Transverse colon (tissue), 4 donors: ENCODE results near the gene BRINP2. TPM values are rescaled to one million over a fixed set of nuclear protein-coding genes. Genes with fewer than 3 reads are reported as not detected.
"Not testable (repeated sequence)": the region's sequence is repeated elsewhere in the genome, so short reads cannot be mapped to it uniquely, and the experiment has no call there.

Experiments
- DNase-seq: peaks from one replicate; pipeline ENCODE4 v3.0.0-alpha.2; 2019
- H3K27ac ChIP-seq, 4 donors: fragments of 200-600 bp; sonication (generic); 2 replicates each; pipeline ENCODE4 v1.5.1; 2016 to 2018; ENCODE audit warnings: inconsistent platforms in 4 of 4
- H3K27me3 ChIP-seq: fragments of 200-600 bp; sonication (generic); 2 replicates; pipeline ENCODE4 v1.5.1; 2017; ENCODE audit warnings: inconsistent platforms
- H3K36me3 ChIP-seq, 4 donors: fragments of 200-600 bp; sonication (generic); 2 replicates each; pipeline ENCODE4 v1.5.1; 2017 to 2019; ENCODE audit warnings: inconsistent platforms in 4 of 4
- H3K4me1 ChIP-seq, 4 donors: fragments of 200-600 bp; sonication (generic); 2 replicates each; pipeline ENCODE4 v1.5.1; 2017 to 2020; ENCODE audit warnings: inconsistent platforms in 4 of 4
- H3K4me3 ChIP-seq, 4 donors: fragments of 200-600 bp; sonication (generic); 1 replicate in 1 of 4; 2 replicates in 3 of 4; pipeline versions ENCODE4 v1.5.1 to v1.6.1; 2017 to 2019; ENCODE audit warnings: inconsistent platforms in 4 of 4
- H3K9me3 ChIP-seq, 2 donors: fragments of 200-600 bp; sonication (generic); 2 replicates each; pipeline ENCODE4 v1.5.1; 2017 to 2019; ENCODE audit warnings: inconsistent platforms in 2 of 2
- CTCF ChIP-seq, 5 experiments: fragments of 200-600 bp in 3 of 5; fragments of 450-650 bp in 2 of 5; sonication (generic) in 3 of 5; IDR thresholded peaks; 1 replicate in 2 of 5; 2 replicates in 3 of 5; pipeline ENCODE4 v1.5.1; 2016 to 2017; ENCODE audit warnings: antibody characterized with exemption in 5 of 5, inconsistent platforms in 3 of 5, mild to moderate bottlenecking in 2 of 5, moderate library complexity in 1 of 5
- EP300 ChIP-seq: sonication (generic); formaldehyde crosslinking; IDR thresholded peaks from one replicate; pipeline ENCODE4 v1.6.1; 2017; ENCODE audit warnings: antibody characterized with exemption, low read depth
- POLR2A ChIP-seq: fragments of 450-650 bp; IDR thresholded peaks from one replicate; pipeline ENCODE4 v1.6.1; 2016; ENCODE audit warnings: antibody characterized with exemption, mild to moderate bottlenecking, moderate library complexity
- POLR2AphosphoS5 ChIP-seq, 3 donors: sonication (generic); formaldehyde crosslinking; IDR thresholded peaks; one replicate each; pipeline ENCODE4 v1.6.1; 2016; ENCODE audit warnings: antibody characterized with exemption in 3 of 3
- WGBS, 2 donors: methylation state at CpG; one replicate each; pipeline ENCODE4 v1.1.5; 2018; ENCODE audit warnings: low coverage in 1 of 2; 5-methylcytosine and 5-hydroxymethylcytosine counted together
- in situ Hi-C, 4 donors: fragments of 200-750 bp; cut with MboI; loops; one replicate each; pipeline versions ENCODE4 v1.15.0 to v1.15.1; 2017; ENCODE audit warnings: low sequenced_read_pairs in 3 of 4, low pct_ligation_motif_present in 1 of 4, low pct_unique_long_range_greater_than_20kb in 1 of 4
- intact Hi-C: fragments of 100-400 bp; cut with DNase I; formaldehyde crosslinking; loops from one replicate; pipeline ENCODE4 v1.15.1; 2023; ENCODE audit warnings: low total_unique reads
- total RNA-seq, 4 donors: library from RNA; depleted of rRNA; stranded (reverse); fragments of >200 nt; gene quantifications; one replicate each; pipeline ENCODE4 v1.1.0, GENCODE V29; 2016

BRINP2 gene
- total RNA-seq, 4 donors from 2014 or later = not detected

- DNase-seq = no peak
- in situ Hi-C loops = no loop called here
- Histone ChIP-seq H3K36me3 (no peaks in the 10 kb centered on the region), H3K4me3 (no peak overlapping the region), H3K4me1 (no peaks in the 10 kb centered on the region), H3K27me3 (no peaks in the 10 kb centered on the region), H3K9me3 (no peaks in the 10 kb centered on the region), H3K27ac (no peak overlapping the region)
- intact Hi-C loops = no loop called here
- TF ChIP-seq CTCF (IDR thresholded peaks at IDR 0.05) (no peak), EP300 (no peak), POLR2AphosphoS5 (IDR thresholded peaks at IDR 0.05) (no peak), POLR2A (no peak)
- 45 to 64% methylated on average over 2 to 4 of the region's 4 CpGs for WGBS, 2 donors
These were observed 140.4 kb downstream of the BRINP2 start for GRCh38 chr1:177311111-177311510.

- Histone ChIP-seq H3K27me3 (no peaks in the 10 kb centered on the region), H3K9me3 (no peaks in the 10 kb centered on the region), H3K4me3 (no peak overlapping the region), H3K27ac (no peak overlapping the region), H3K36me3 (no peaks in the 10 kb centered on the region), H3K4me1 (no peaks in the 10 kb centered on the region)
- intact Hi-C loops (no loop called here), in situ Hi-C loops (no loop called here)
- WGBS, 2 donors = 64% methylated on average over 2 of the region's 2 CpGs; no CpG with 5 or more reads in 1 of the 2 donors
- no peak for DNase-seq
- TF ChIP-seq EP300 = no peak
- no peak for TF ChIP-seq POLR2AphosphoS5 (IDR thresholded peaks at IDR 0.05)
- TF ChIP-seq CTCF (IDR thresholded peaks at IDR 0.05) = no peak
- no peak for TF ChIP-seq POLR2A
These were observed 140.8 kb downstream of the BRINP2 start for GRCh38 chr1:177311586-177311985.

- no peak for TF ChIP-seq CTCF (IDR thresholded peaks at IDR 0.05)
- TF ChIP-seq POLR2A = no peak
- TF ChIP-seq POLR2AphosphoS5 (IDR thresholded peaks at IDR 0.05) = no peak
- TF ChIP-seq EP300 = no peak
- 31 to 43% methylated on average over 2 of the region's 2 CpGs for WGBS, 2 donors
- in situ Hi-C loops = no loop called here
- Histone ChIP-seq H3K36me3 (no peaks in the 10 kb centered on the region), H3K4me3 (no peak overlapping the region), H3K27ac (no peak overlapping the region), H3K27me3 (no peaks in the 10 kb centered on the region), H3K4me1 (no peaks in the 10 kb centered on the region), H3K9me3 (no peaks in the 10 kb centered on the region)
- intact Hi-C loops = no loop called here
- DNase-seq = no peak
These were observed 144.5 kb downstream of the BRINP2 start for GRCh38 chr1:177315261-177315660.

- no peaks in the 10 kb centered on the region for H3K27me3 ChIP-seq
- no peak overlapping the region for H3K27ac ChIP-seq
- no peak for DNase-seq
- in situ Hi-C loops = no loop called here
- H3K9me3 ChIP-seq = no peaks in the 10 kb centered on the region
- TF ChIP-seq POLR2A (no peak), EP300 (no peak), POLR2AphosphoS5 (IDR thresholded peaks at IDR 0.05) (no peak), CTCF (IDR thresholded peaks at IDR 0.05) (no peak)
- no peaks in the 10 kb centered on the region for H3K36me3 ChIP-seq
- no peak overlapping the region for H3K4me3 ChIP-seq
- H3K4me1 ChIP-seq = no peaks in the 10 kb centered on the region
- intact Hi-C loops = no loop called here
- whole genome bisulfite sequencing, 2 donors = 69 to 86% methylated on average over 4 of the region's 4 CpGs
These were observed 145.0 kb downstream of the BRINP2 start for GRCh38 chr1:177315761-177316160.

GRCh38 chr1:177321434-177321833 is 150.7 kb downstream of the BRINP2 start:
- H3K4me3 ChIP-seq, DNase-seq, intact Hi-C loops, H3K27ac ChIP-seq, H3K4me1 ChIP-seq, H3K9me3 ChIP-seq, H3K27me3 ChIP-seq, H3K36me3 ChIP-seq, in situ Hi-C loops: not testable (repeated sequence)
